ENCODE data around the gene YWHAG.
A peak's percentile ranks its signal among the peaks of the same experiment; 100 is the strongest.
"Not testable (repeated sequence)": the region's sequence is repeated elsewhere in the genome, so short reads cannot be mapped to it uniquely, and the experiment has no call there.

YWHAG gene

GRCh38 chr7:76317782-76318487 is 40.9 kb downstream of the YWHAG start:
- peak; percentile 99 for DNase-seq

GRCh38 chr7:76316984-76317781 is 41.6 kb downstream of the YWHAG start:
- no peak for DNase-seq

- peak; percentile 91 for DNase-seq
Observed at GRCh38 chr7:76315364-76315763, 43.4 kb downstream of the YWHAG start.

- not testable (repeated sequence) for DNase-seq
Observed at GRCh38 chr7:76314740-76315139, 44.1 kb downstream of the YWHAG start.

- DNase-seq: peak; percentile 97
Observed at GRCh38 chr7:76314042-76314721, 44.6 kb downstream of the YWHAG start.

GRCh38 chr7:76311838-76312237 is 47.0 kb downstream of the YWHAG start:
- not testable (repeated sequence) for DNase-seq

GRCh38 chr7:76310102-76310957 is 48.5 kb downstream of the YWHAG start:
- DNase-seq: peak; percentile 74

- not testable (repeated sequence) for DNase-seq
Observed at GRCh38 chr7:76309341-76310101, 49.3 kb downstream of the YWHAG start.

- DNase-seq: not testable (repeated sequence)
Observed at GRCh38 chr7:76308874-76309273, 49.9 kb downstream of the YWHAG start.

GRCh38 chr7:76304888-76305375 is 53.9 kb downstream of the YWHAG start:
- DNase-seq: no peak

- peak; percentile 95 for DNase-seq
Observed at GRCh38 chr7:76303202-76304147, 55.3 kb downstream of the YWHAG start.

- DNase-seq: peak; percentile 91
Observed at GRCh38 chr7:76302347-76303201, 56.2 kb downstream of the YWHAG start, which contains the start of gene HSPB1. Gene HSPB1 (plus strand): TSS chr7:76302673. CDS start chr7:76302713, 40 bp downstream.

- DNase-seq: no peak
Observed at GRCh38 chr7:76301000-76301399, 57.8 kb downstream of the YWHAG start.

GRCh38 chr7:76300166-76300731 is 58.5 kb downstream of the YWHAG start:
- DNase-seq: no peak

- DNase-seq: no peak
Observed at GRCh38 chr7:76296743-76297740, 61.7 kb downstream of the YWHAG start.

GRCh38 chr7:76294344-76295024 is 64.3 kb downstream of the YWHAG start:
- peak; percentile 88 for DNase-seq

- DNase-seq: no peak
Observed at GRCh38 chr7:76293407-76293901, 65.3 kb downstream of the YWHAG start.
